GM19240 (cell line): ENCODE results near the gene DYNLT5.
"Not testable (repeated sequence)": the region's sequence is repeated elsewhere in the genome, so short reads cannot be mapped to it uniquely, and the experiment has no call there.

ENCODE experiments used
- DNase-seq: peaks from one replicate; pipeline ENCODE4 v3.0.0; 2011; ENCODE audit warnings: low spot score; ENCODE audit not compliant: insufficient read length

The DYNLT5 gene

GRCh38 chr1:66788231-66788939, 36.1 kb downstream of the DYNLT5 start:
- DNase-seq, result peak; percentile 13

DNA sequence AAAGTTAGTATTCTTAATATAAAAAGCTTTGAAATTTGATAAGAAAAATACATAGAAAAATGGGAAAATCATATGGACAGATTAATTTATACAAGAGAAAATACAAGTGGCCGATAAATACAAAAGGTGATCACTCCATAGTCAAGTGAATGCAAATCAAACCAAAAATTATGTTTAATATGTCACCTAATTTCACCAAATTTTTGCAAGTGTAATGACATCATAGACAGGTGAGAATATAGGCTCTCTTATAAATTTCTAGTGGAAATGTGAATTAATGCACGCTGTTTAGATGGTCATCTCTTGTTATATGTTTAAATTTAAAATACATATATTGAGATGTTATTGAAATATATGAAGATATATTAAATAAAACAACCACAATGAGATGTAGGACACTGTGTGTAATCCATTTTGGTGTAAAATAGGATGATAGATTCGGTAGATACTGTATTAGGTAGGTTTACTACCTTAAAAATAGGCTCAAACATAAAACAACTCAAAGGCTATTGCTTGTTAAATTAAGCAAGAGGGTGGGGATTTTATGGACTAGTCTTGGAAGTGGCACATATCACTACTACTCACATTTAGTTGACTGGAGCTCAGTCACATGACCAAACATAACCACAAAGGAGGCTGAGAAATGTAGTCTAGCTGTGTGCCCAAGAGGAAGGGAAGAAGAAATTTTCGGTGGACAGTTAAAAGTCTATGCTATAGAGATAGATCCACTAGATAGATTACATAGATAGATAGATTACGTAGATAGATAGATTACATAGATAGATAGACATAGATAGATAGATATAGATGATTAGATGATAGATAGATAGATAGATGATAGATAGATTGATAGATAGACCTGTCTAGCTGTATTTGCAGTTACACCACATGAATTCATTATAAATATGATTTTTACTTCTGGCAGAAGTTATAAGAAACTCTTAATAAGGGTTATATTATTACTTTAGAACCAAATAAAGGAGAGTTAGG, 39.7 kb downstream of the DYNLT5 start:
- no peak for DNase-seq

- DNase-seq, result not testable (repeated sequence)
These were observed 43.6 kb downstream of the DYNLT5 start for GRCh38 chr1:66795839-66796238.

DNA sequence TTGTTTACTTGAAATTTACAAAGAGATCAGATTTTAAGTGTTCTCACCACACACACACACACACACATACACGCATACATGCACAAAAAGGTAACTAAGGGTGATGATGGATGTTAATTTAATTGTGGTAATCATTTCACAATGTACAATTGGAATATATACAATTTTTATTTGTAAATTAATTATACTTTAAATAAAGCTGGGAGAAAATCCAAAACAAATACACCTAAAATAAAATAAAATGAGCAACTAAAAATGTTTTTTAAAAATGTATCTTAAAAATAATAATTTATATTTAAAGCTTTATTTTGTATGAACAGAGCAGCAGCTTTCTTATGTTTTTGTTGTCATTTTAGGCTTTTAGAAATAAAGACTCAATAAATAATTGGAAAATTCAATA, 57.0 kb downstream of the DYNLT5 start:
- DNase-seq, result no peak

DNA sequence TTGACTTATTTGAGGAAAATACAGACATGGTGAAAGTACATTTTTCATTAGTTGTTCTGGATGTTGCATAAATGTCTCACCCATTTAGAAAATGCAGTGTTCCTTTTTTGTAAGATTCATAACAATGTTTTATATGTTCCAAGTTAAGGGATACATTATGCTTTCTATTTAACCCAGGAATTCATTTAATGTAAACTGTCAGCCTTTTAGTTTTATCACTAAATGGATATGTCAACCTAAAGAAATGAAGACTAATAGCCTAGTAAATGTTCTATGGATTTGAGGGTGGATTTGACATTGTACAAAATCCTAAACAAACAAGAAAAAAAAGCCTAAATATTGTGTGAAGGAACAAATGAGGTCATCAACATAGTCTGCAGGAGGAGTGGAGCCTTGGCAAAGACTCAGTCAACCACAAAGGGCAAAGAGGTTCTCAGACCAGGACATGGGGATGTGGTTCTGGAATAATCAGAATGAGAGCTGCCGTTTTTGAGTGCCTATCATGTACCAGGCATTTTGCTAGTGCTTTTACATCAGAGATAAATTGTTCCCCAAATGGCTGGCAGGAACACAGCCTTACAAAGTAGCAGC, 57.6 kb downstream of the DYNLT5 start:
- no peak for DNase-seq

- no peak for DNase-seq
These were observed 72.5 kb downstream of the DYNLT5 start for GRCh38 chr1:66824771-66825170.
